Activated CD8-positive, alpha-beta memory T cell treated with anti-CD3 and anti-CD28 coated beads, Interleukin-2, amount 50 U/mL, for 48 hours (primary cell): ENCODE measurements around the gene MCHR2.

Experiments
- DNase-seq: peaks from one replicate; pipeline ENCODE4 v3.0.0-alpha.2; 2020

MCHR2 gene

GRCh38 chr6:99901596-99902384 is 92.2 kb downstream of the MCHR2 start:
- DNase-seq, result no peak

GRCh38 chr6:99894815-99895214 is 99.2 kb downstream of the MCHR2 start:
- no peak for DNase-seq

- no peak for DNase-seq
Observed at GRCh38 chr6:99887066-99887465, 107.0 kb downstream of the MCHR2 start.

- DNase-seq, result no peak
Observed at GRCh38 chr6:99885051-99885450, 109.0 kb downstream of the MCHR2 start.

- no peak for DNase-seq
Observed at GRCh38 chr6:99882128-99882702, 111.8 kb downstream of the MCHR2 start.

GRCh38 chr6:99879431-99879830 is 114.6 kb downstream of the MCHR2 start:
- no peak for DNase-seq

- no peak for DNase-seq
Observed at GRCh38 chr6:99875068-99875467, 119.0 kb downstream of the MCHR2 start.

- no peak for DNase-seq
Observed at GRCh38 chr6:99873084-99873483, 120.9 kb downstream of the MCHR2 start.

GRCh38 chr6:99871641-99872040 is 122.4 kb downstream of the MCHR2 start:
- no peak for DNase-seq
